Mucosa of rectum (tissue), 2 donors: ENCODE measurements around the gene ADGRB3.

Source experiments
- H3K27ac ChIP-seq, 2 donors: one replicate each; pipeline ENCODE4 v1.7.0; 2013; ENCODE audit warnings: inconsistent platforms in 2 of 2, low read depth in 2 of 2, low read length in 2 of 2
- H3K27me3 ChIP-seq, 2 donors: one replicate each; pipeline ENCODE4 v1.7.0; 2013; ENCODE audit warnings: low read length in 2 of 2; ENCODE audit not compliant: control insufficient read depth in 2 of 2, insufficient read depth in 2 of 2
- H3K36me3 ChIP-seq, 2 donors: one replicate each; pipeline ENCODE4 v1.7.0; 2013; ENCODE audit warnings: low read length in 2 of 2; ENCODE audit not compliant: control insufficient read depth in 2 of 2, insufficient read depth in 2 of 2
- H3K4me1 ChIP-seq, 2 donors: one replicate each; pipeline ENCODE4 v1.7.0; 2013; ENCODE audit warnings: low read length in 2 of 2, mild to moderate bottlenecking in 1 of 2; ENCODE audit not compliant: control insufficient read depth in 2 of 2, insufficient read depth in 2 of 2
- H3K4me3 ChIP-seq, 2 donors: one replicate each; pipeline ENCODE4 v1.7.0; 2013; ENCODE audit warnings: low read length in 2 of 2
- H3K9ac ChIP-seq, 2 donors: one replicate each; pipeline ENCODE4 v1.7.0; 2013; ENCODE audit warnings: low read length in 2 of 2, low read depth in 1 of 2, mild to moderate bottlenecking in 1 of 2
- H3K9me3 ChIP-seq, 2 donors: one replicate each; pipeline ENCODE4 v1.7.0; 2013; ENCODE audit warnings: low read length in 2 of 2; ENCODE audit not compliant: control insufficient read depth in 2 of 2
- donor health status: healthy.
- donor health status: Normal muscosa, but diverticular disease.

Gene ADGRB3

GRCh38 chr6:68718385-68719073 lies 83.4 kb downstream of the ADGRB3 start:
- Histone ChIP-seq H3K36me3 (no peaks in the 10 kb centered on the region), H3K9ac (no peak overlapping the region), H3K4me1 (no peaks in the 10 kb centered on the region), H3K4me3 (no peak overlapping the region), H3K9me3 (no peaks in the 10 kb centered on the region), H3K27me3 (no peaks in the 10 kb centered on the region), H3K27ac (no peak overlapping the region)

- Histone ChIP-seq H3K27me3 (no peaks in the 10 kb centered on the region), H3K27ac (no peak overlapping the region), H3K9ac (no peak overlapping the region), H3K4me1 (no peaks in the 10 kb centered on the region), H3K36me3 (no peaks in the 10 kb centered on the region), H3K9me3 (no peaks in the 10 kb centered on the region), H3K4me3 (no peak overlapping the region)
Observed at GRCh38 chr6:68719761-68720160, 84.7 kb downstream of the ADGRB3 start.

- Histone ChIP-seq H3K27ac (no peak overlapping the region), H3K9me3 (no peaks in the 10 kb centered on the region), H3K9ac (no peak overlapping the region), H3K27me3 (no peaks in the 10 kb centered on the region), H3K4me3 (no peak overlapping the region), H3K36me3 (no peaks in the 10 kb centered on the region), H3K4me1 (no peaks in the 10 kb centered on the region)
Observed at GRCh38 chr6:68722891-68723527, 87.9 kb downstream of the ADGRB3 start.

GRCh38 chr6:68724060-68724459 lies 89.0 kb downstream of the ADGRB3 start:
- Histone ChIP-seq H3K9me3 (no peaks in the 10 kb centered on the region), H3K36me3 (no peaks in the 10 kb centered on the region), H3K27ac (no peak overlapping the region), H3K9ac (no peak overlapping the region), H3K4me3 (no peak overlapping the region), H3K4me1 (no peaks in the 10 kb centered on the region), H3K27me3 (no peaks in the 10 kb centered on the region)

GRCh38 chr6:68726337-68726736 lies 91.3 kb downstream of the ADGRB3 start:
- H3K27me3 ChIP-seq = no peaks in the 10 kb centered on the region
- no peaks in the 10 kb centered on the region for H3K4me1 ChIP-seq
- H3K27ac ChIP-seq = no peak overlapping the region
- no peak overlapping the region for H3K4me3 ChIP-seq
- no peaks in the 10 kb centered on the region for H3K36me3 ChIP-seq
- H3K9ac ChIP-seq = no peak overlapping the region
- no peaks in the 10 kb centered on the region for H3K9me3 ChIP-seq

- Histone ChIP-seq H3K27me3 (no peaks in the 10 kb centered on the region), H3K27ac (no peak overlapping the region), H3K9me3 (no peaks in the 10 kb centered on the region), H3K4me1 (no peaks in the 10 kb centered on the region), H3K4me3 (no peak overlapping the region), H3K9ac (no peak overlapping the region), H3K36me3 (no peaks in the 10 kb centered on the region)
Observed at GRCh38 chr6:68726992-68727391, 91.9 kb downstream of the ADGRB3 start.

- Histone ChIP-seq H3K9me3 (no peaks in the 10 kb centered on the region), H3K9ac (no peak overlapping the region), H3K4me3 (no peak overlapping the region), H3K4me1 (no peaks in the 10 kb centered on the region), H3K27ac (no peak overlapping the region), H3K27me3 (no peaks in the 10 kb centered on the region), H3K36me3 (no peaks in the 10 kb centered on the region)
Observed at GRCh38 chr6:68727699-68728098, 92.6 kb downstream of the ADGRB3 start.

- no peak overlapping the region for H3K4me3 ChIP-seq
- no peaks in the 10 kb centered on the region for H3K9me3 ChIP-seq
- no peaks in the 10 kb centered on the region for H3K27me3 ChIP-seq
- no peaks in the 10 kb centered on the region for H3K36me3 ChIP-seq
- no peaks in the 10 kb centered on the region for H3K4me1 ChIP-seq
- H3K9ac ChIP-seq = no peak overlapping the region
- H3K27ac ChIP-seq = no peak overlapping the region
Observed at GRCh38 chr6:68728159-68728979, 93.3 kb downstream of the ADGRB3 start.

- Histone ChIP-seq H3K9ac (no peak overlapping the region), H3K4me1 (no peaks in the 10 kb centered on the region), H3K27ac (no peak overlapping the region), H3K27me3 (no peaks in the 10 kb centered on the region), H3K4me3 (no peak overlapping the region), H3K9me3 (no peaks in the 10 kb centered on the region), H3K36me3 (no peaks in the 10 kb centered on the region)
Observed at GRCh38 chr6:68729377-68729903, 94.4 kb downstream of the ADGRB3 start.
